ENCODE measurements around the gene ZC3H7B.
"Not testable (repeated sequence)": the region's sequence is repeated elsewhere in the genome, so short reads cannot be mapped to it uniquely, and the experiment has no call there.

ZC3H7B gene

GRCh38 chr22:41382610-41383009 is 81.3 kb downstream of the ZC3H7B start:
- no peak for DNase-seq (ENCODE audit: low read depth)

DNA sequence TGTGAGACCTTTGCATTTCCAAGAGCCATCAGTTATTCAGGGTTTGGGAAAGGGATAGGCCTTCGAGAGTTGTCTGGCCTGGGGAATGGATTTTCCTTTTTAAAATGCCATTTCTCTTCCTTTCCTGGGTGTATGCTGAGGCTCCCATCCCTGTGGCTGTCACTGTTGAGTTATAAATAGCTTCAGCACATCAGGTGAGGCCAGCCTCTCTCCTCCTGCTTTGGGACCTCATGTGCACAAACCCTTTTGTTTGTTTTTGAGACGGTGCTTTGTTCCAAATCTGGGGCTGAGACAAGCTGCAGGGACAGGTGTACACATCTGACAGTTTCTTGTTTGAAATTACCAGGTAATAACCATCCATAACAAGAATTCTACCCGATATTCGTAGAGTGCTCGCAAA is 81.8 kb downstream of the ZC3H7B start:
- DNase-seq (ENCODE audit: low read depth) = no peak

- DNase-seq (ENCODE audit: low read depth) = no peak
Measured at GRCh38 chr22:41384128-41384527, 82.8 kb downstream of the ZC3H7B start.

GRCh38 chr22:41387341-41387740 is 86.0 kb downstream of the ZC3H7B start:
- DNase-seq (ENCODE audit: low read depth) = no peak

DNA sequence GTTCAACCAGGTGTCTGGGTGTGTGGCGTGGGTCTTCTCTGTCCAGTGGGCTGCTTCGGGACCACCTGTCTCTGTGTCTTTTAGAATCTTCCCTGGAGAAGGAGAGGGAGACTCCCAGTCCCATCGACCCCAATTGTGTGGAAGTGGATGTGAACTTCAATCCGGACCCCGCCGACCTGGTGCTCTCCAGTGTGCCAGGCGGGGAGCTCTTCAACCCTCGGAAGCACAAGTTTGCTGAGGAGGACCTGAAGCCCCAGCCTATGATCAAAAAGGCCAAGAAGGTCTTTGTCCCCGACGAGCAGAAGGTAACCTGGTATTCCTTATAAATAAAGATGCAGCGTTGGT is 92.7 kb downstream of the ZC3H7B start:
- DNase-seq (ENCODE audit: low read depth) = no peak

GRCh38 chr22:41395531-41396240 is 94.4 kb downstream of the ZC3H7B start:
- no peak for DNase-seq (ENCODE audit: low read depth)

GRCh38 chr22:41397143-41397811 is 96.0 kb downstream of the ZC3H7B start:
- no peak for DNase-seq (ENCODE audit: low read depth)

DNA sequence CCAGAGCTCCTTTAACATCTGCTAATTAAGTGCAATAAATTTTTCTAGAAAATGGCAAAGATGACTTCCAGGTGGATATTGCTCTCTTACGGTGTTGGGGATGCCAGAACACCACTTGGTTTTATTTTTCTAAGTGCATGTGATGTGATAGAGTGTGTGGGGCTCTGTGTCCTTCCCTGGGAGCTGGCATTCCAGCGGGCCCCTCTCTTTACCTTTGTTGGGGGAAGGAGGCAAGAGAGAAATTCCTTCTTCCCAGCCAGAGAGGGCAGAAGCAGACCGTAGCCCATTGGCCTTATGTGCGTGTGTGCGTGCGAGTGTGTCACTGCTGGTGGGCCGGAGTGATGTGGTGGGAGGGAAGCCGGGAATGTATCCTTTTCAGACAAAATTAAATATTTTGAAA is 97.6 kb downstream of the ZC3H7B start:
- DNase-seq (ENCODE audit: low read depth) = no peak

GRCh38 chr22:41401781-41402648 is 100.7 kb downstream of the ZC3H7B start:
- DNase-seq (ENCODE audit: low read depth) = no peak

GRCh38 chr22:41402851-41403250 is 101.5 kb downstream of the ZC3H7B start:
- not testable (repeated sequence) for DNase-seq (ENCODE audit: low read depth)

- peak; percentile 70 for DNase-seq (ENCODE audit: low read depth)
Measured at GRCh38 chr22:41403532-41404318, 102.4 kb downstream of the ZC3H7B start.

GRCh38 chr22:41405588-41405987 is 104.3 kb downstream of the ZC3H7B start:
- DNase-seq (ENCODE audit: low read depth) = no peak

DNA sequence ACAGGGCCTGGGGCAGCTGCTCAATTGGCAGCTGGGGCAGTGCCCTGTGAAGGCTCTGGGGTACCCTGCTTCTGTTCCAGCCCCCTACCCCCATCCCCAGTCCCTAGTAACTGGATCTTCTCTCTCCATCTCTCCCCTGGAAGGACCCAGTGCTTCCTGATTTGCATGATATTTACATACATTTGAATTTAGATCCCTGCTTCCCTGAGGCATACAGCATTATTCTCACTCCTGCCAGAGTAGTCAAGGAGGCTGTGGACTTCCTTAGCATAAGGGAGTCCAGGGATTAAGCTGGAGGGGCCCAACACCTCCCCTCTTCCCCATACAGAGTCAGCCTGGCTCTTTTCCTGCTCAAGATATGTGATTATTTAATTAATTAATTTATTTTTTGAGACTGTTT is 105.1 kb downstream of the ZC3H7B start:
- DNase-seq (ENCODE audit: low read depth) = no peak

DNA sequence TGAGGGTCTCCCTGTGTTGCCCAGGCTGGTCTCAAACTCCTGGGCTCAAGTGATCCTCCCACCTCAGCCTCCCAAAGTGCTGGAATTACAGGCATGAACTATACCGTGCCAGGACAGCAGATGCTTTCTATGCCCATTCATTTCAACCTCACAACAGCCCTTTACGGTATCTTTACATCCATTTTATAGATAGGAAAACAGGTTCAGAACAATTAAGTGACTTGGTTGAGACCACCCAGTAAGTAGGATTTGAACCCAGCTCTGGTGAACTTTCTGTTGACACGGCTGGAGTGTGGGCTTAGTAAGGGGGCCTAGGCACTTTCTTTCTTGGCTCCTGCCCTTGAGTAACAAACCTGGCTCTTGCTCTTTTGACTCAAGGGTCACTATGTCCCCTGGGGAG is 106.1 kb downstream of the ZC3H7B start:
- DNase-seq (ENCODE audit: low read depth) = no peak

DNA sequence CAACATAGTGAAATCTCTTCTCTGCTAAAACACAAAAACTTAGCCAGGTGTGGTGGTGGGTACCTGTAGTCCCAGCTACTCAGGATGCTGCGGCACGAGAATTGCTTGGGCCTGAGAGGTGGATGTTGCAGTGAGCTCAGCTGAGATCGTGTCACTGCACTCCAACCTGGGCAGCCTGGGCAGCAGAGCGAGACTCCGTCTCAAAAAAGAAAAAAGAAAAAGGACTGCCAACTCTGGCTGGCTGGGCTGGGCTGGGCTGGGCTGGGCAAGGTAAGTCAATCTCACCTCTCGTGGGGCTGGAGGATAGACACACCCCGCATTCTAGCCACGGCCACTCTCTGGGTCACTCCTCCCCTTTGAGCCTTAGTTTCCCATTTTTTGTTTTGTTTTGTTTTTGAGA is 107.3 kb downstream of the ZC3H7B start:
- DNase-seq (ENCODE audit: low read depth) = no peak
